Measurements from ENCODE around the gene HIF3A. TPM values are rescaled to one million over a fixed set of nuclear protein-coding genes. Genes with fewer than 3 reads are reported as not detected.

Gene HIF3A
- total and polyA plus RNA-seq, 2 of the 8 experiments (the other 6 are each of a cell fraction or from before 2014, with no cell fraction given) = 38.6 to 38.8 TPM

DNA sequence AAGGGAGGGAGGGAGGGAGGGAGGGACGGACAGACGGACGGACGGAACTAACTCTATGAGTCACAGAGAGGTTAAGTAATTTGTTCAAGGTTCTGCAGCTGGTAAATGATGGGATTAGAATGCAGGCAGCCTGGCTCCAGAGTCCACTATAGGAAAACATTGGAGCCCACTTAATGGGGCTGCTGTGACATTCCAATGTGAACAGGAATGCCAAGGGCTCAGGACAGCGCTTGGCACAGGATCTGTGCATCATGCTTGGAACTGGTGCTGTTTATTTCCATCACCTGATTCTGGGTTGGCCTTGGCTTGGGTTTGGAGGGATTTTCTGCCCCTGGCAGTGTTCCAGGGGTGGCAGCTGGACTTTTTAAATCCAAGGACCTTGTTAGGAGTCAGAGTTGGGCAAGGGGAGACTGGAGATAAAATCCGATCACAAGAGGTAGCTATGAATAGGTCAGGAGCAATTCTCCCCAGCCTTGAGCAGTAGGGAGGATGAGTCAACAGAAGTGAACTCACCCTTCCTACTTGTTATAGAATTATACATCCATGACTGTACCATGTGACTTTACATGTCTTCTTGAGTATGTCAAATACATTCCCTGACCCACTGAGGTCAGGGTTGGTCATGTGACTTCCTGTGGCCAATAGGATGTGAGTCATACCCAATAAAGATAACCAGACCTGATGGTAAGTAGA lies 7.8 kb upstream of the HIF3A start:
- Histone ChIP-seq H3K27ac (ENCODE audit: low read depth, low read length) (no peak overlapping the region), H2AFZ (ENCODE audit: low read length) (no peak overlapping the region)
- FAIRE-seq = no peak
- TF ChIP-seq POLR2A (IDR thresholded peaks at IDR 0.05; ENCODE audit: control extremely low read depth in 1 of 2, low read depth in 2 of 2, low read length in 2 of 2) (no peak), SIRT6 (IDR thresholded peaks at IDR 0.05; ENCODE audit: low read length) (no peak), JUN (IDR thresholded peaks at IDR 0.05; ENCODE audit: low read depth, low read length) (no peak), SP1 (IDR thresholded peaks at IDR 0.05; ENCODE audit: low read depth, low read length) (no peak), KDM4A (IDR thresholded peaks at IDR 0.05; ENCODE audit: low read depth, low read length, severe bottlenecking) (no peak), RBBP5 (IDR thresholded peaks at IDR 0.05; ENCODE audit: borderline replicate concordance, low read depth, low read length) (no peak), SP4 (IDR thresholded peaks at IDR 0.05; ENCODE audit: low read length) (no peak), PHF8 (conservative IDR thresholded peaks at IDR 0.05; ENCODE audit: low read depth, low read length) (no peak)
- TF ChIP-seq, protein P1, sequence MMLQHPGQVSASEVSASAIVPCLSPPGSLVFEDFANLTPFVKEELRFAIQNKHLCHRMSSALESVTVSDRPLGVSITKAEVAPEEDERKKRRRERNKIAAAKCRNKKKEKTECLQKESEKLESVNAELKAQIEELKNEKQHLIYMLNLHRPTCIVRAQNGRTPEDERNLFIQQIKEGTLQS (IDR thresholded peaks at IDR 0.05; ENCODE audit: insufficient read depth, low read depth, low read length) = no peak

More for the DNA sequence above, 7.8 kb upstream of the HIF3A start:
- Histone ChIP-seq H3K4me1 (replicated peaks in 1 of 4; ENCODE audit: control insufficient read depth in 3 of 4, insufficient read depth in 4 of 4, low read length in 3 of 4) (no peaks in the 10 kb centered on the region), H3K56ac (replicated peaks; ENCODE audit: insufficient read length, low read depth, low read length) (no peak overlapping the region), H2BK120ac (replicated peaks; ENCODE audit: low read depth, low read length) (no peak overlapping the region), H2BK5ac (ENCODE audit: low read depth, low read length) (no peak overlapping the region), H3K23ac (ENCODE audit: insufficient read length) (no peak overlapping the region), H3K4me3 (ENCODE audit: extremely low read depth in 1 of 4, insufficient read depth in 2 of 4, low read depth in 3 of 4, low read length in 4 of 4) (no peak overlapping the region), H3K9ac (replicated peaks in 1 of 4; ENCODE audit: extremely low read depth in 1 of 4, low read depth in 3 of 4, low read length in 3 of 4) (no peak overlapping the region), H3K27me3 (replicated peaks in 1 of 4; ENCODE audit: control insufficient read depth in 3 of 4, extremely low read depth in 1 of 4, insufficient read depth in 3 of 4, low read length in 3 of 4) (no peaks in the 10 kb centered on the region), H4K20me1 (replicated peaks in 1 of 2; ENCODE audit: control insufficient read depth in 1 of 2, insufficient read depth in 2 of 2, low read length in 2 of 2) (peaks cover 0 to 3% of the 10 kb centered on the region in 2 experiments), H3K79me1 (ENCODE audit: low read depth, low read length) (no peaks in the 10 kb centered on the region), H3K23me2 (ENCODE audit: low read depth, low read length) (peaks cover 6% of the 10 kb centered on the region; the same call in 1 of the 2 replicates), H3K4me2 (ENCODE audit: insufficient read depth in 1 of 2, low read depth in 2 of 2, low read length in 2 of 2) (no peak overlapping the region), H2BK12ac (ENCODE audit: low read depth, low read length) (no peak overlapping the region), H4K8ac (ENCODE audit: extremely low read depth, insufficient read depth, low read length) (no peak overlapping the region), H3K9me3 (ENCODE audit: insufficient read depth in 2 of 2, low read depth in 1 of 2, low read length in 1 of 2) (no peaks in the 10 kb centered on the region), H3K79me2 (ENCODE audit: control insufficient read depth in 1 of 2, insufficient read depth in 2 of 2, low read length in 2 of 2) (no peaks in the 10 kb centered on the region), H3K36me3 (ENCODE audit: control insufficient read depth in 2 of 4, insufficient read depth in 4 of 4, low read length in 3 of 4) (no peaks in the 10 kb centered on the region), H4K5ac (ENCODE audit: insufficient read length, low read depth, low read length) (no peak overlapping the region), H3K18ac (ENCODE audit: extremely low read depth, low read length) (no peak overlapping the region), H3K4ac (replicated peaks; ENCODE audit: insufficient read length, low read depth, low read length) (no peak overlapping the region), H2BK15ac (ENCODE audit: low read length) (no peak overlapping the region), H4K91ac (replicated peaks; ENCODE audit: insufficient read length, low read length) (no peak overlapping the region), H2BK20ac (ENCODE audit: low read length) (no peak overlapping the region), H2AK5ac (ENCODE audit: low read depth, low read length) (no peak overlapping the region), H3K14ac (ENCODE audit: insufficient read length) (no peak overlapping the region)
- 90% methylated on average over 2 of the region's 6 CpGs; no CpG with 5 or more reads in 1 of the 2 experiments for WGBS, 2 experiments (ENCODE audit: extremely low coverage in 1 of 2, insufficient coverage in 1 of 2, insufficient read length in 1 of 2, insufficient replicate concordance in 2 of 2, low coverage in 1 of 2, low lambda C conversion rate in 2 of 2, missing lambda C conversion rate in 1 of 2)
- DNase-seq (ENCODE audit: low read depth in 1 of 2, low spot score in 2 of 2) = no peak
- CTCF ChIA-PET (ENCODE audit: partially characterized antibody) = interaction anchor here (0.6 to 15.4 kb wide), 6 partner anchors 6 to 143 kb away, joined by 3 to 145 read pairs (median 6); no protein-coding TSS in a partner anchor
- POLR2A ChIA-PET (ENCODE audit: partially characterized antibody) = no interaction called here

Measured in H1 (cell line).